A673 (cell line): ENCODE measurements around the gene CDK11B.

Source experiments
- EZH2 ChIP-seq: fragments of 200-600 bp; sonication (generic); IDR thresholded peaks from 2 replicates; pipeline ENCODE4 v1.6.1; 2017; ENCODE audit warnings: borderline replicate concordance, low read depth, mild to moderate bottlenecking, mixed read lengths, antibody characterized with exemption, low read length; ENCODE audit not compliant: poor library complexity, severe bottlenecking
- TF ChIP-seq, protein P1 (sequence below): fragments of 300-800, 200-600 bp; sonication (generic); conservative IDR thresholded peaks from 2 replicates; pipeline ENCODE4 v1.5.1; 2017; ENCODE audit warnings: low read depth, mild to moderate bottlenecking, antibody characterized with exemption, low read length, moderate library complexity, mixed read lengths

DNA sequence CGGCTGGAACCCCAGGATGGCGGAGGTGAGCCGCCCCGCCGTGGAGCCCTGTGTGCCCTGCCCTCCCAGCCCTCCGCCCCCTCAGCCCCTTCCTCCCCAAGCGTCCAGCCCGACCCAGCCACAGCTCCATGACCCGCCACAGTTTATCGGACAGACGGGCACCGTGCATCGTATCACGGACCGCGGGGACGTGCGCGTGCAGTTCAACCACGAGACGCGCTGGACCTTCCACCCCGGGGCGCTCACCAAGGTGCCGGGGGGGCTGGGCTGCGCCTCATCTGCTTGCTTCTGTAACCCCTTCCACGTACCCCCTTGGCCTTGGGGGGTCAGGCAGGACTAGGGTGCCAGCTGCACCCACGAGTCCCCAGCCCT is 33.4 kb downstream of the CDK11B start:
- TF ChIP-seq EZH2, result no peak
- TF ChIP-seq, protein P1, sequence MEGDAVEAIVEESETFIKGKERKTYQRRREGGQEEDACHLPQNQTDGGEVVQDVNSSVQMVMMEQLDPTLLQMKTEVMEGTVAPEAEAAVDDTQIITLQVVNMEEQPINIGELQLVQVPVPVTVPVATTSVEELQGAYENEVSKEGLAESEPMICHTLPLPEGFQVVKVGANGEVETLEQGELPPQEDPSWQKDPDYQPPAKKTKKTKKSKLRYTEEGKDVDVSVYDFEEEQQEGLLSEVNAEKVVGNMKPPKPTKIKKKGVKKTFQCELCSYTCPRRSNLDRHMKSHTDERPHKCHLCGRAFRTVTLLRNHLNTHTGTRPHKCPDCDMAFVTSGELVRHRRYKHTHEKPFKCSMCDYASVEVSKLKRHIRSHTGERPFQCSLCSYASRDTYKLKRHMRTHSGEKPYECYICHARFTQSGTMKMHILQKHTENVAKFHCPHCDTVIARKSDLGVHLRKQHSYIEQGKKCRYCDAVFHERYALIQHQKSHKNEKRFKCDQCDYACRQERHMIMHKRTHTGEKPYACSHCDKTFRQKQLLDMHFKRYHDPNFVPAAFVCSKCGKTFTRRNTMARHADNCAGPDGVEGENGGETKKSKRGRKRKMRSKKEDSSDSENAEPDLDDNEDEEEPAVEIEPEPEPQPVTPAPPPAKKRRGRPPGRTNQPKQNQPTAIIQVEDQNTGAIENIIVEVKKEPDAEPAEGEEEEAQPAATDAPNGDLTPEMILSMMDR, result no peak
